Lower leg skin (tissue), 3 donors: Measurements from ENCODE around the gene EYS.

Experiments
- CTCF ChIP-seq, 3 donors: fragments of 450-650 bp; IDR thresholded peaks; one replicate each; pipeline ENCODE4 v1.5.1; 2016; ENCODE audit warnings: antibody characterized with exemption in 3 of 3, mild to moderate bottlenecking in 3 of 3, moderate library complexity in 2 of 3
- POLR2A ChIP-seq, 2 donors: fragments of 450-650 bp; IDR thresholded peaks; one replicate each; pipeline ENCODE4 v1.6.1; 2016 to 2017; ENCODE audit warnings: antibody characterized with exemption in 2 of 2, mild to moderate bottlenecking in 1 of 2, moderate library complexity in 1 of 2

- TF ChIP-seq CTCF (IDR thresholded peaks at IDR 0.05) (no peak), POLR2A (IDR thresholded peaks at IDR 0.05) (no peak)
Measured at GRCh38 chr6:65064844-65065243, 642.2 kb downstream of the EYS start.
